GM12892 (cell line): ENCODE measurements around the gene LHFPL3.

Source experiments
- POLR2A ChIP-seq: IDR thresholded peaks from 2 replicates; pipeline ENCODE4 v1.6.1; 2011; ENCODE audit warnings: low read depth, low read length, control low read depth
- POLR2AphosphoS5 ChIP-seq: IDR thresholded peaks from 2 replicates; pipeline ENCODE4 v1.6.1; 2011; ENCODE audit warnings: low read depth, low read length, control low read depth

- TF ChIP-seq POLR2AphosphoS5 (no peak), POLR2A (no peak)
These were observed 605.2 kb downstream of the LHFPL3 start for GRCh38 chr7:104933521-104933988.
